OCI-LY1 (cell line): ENCODE results near the gene TSC22D4.

Experiments
- H2AFZ ChIP-seq: fragments of 200-600 bp; sonication (generic), shearing (Covaris generic); 2 replicates; pipeline ENCODE4 v1.6.0; 2014; ENCODE audit warnings: antibody characterized with exemption, mild to moderate bottlenecking, low read length
- H3F3A ChIP-seq: fragments of 200-600 bp; sonication (generic), shearing (Covaris generic); 2 replicates; pipeline ENCODE4 v1.6.0; 2014; ENCODE audit warnings: mild to moderate bottlenecking, antibody characterized with exemption, low read length, moderate library complexity; ENCODE audit not compliant: insufficient read depth
- H3K27ac ChIP-seq: fragments of 200-600 bp; sonication (generic); 2 replicates; pipeline ENCODE4 v1.5.1; 2014; ENCODE audit warnings: low read length, mixed run types, mild to moderate bottlenecking, low read depth; ENCODE audit not compliant: poor library complexity, severe bottlenecking
- H3K27me3 ChIP-seq: fragments of 200-600 bp; sonication (generic); 2 replicates; pipeline ENCODE4 v1.6.0; 2014; ENCODE audit warnings: antibody characterized with exemption, mild to moderate bottlenecking, low read length, moderate library complexity; ENCODE audit not compliant: insufficient read depth
- H3K36me3 ChIP-seq: fragments of 200-600 bp; sonication (generic); 2 replicates; pipeline ENCODE4 v1.6.1; 2014; ENCODE audit warnings: mild to moderate bottlenecking, antibody characterized with exemption, low read length, moderate library complexity, mixed read lengths; ENCODE audit not compliant: insufficient read depth
- H3K4me1 ChIP-seq: fragments of 200-600 bp; sonication (generic); 2 replicates; pipeline ENCODE4 v1.5.1; 2014; ENCODE audit warnings: mild to moderate bottlenecking, low read length, moderate library complexity; ENCODE audit not compliant: insufficient read depth, severe bottlenecking
- H3K4me2 ChIP-seq: fragments of 200-600 bp; sonication (generic), shearing (Covaris generic); 2 replicates; pipeline ENCODE4 v1.6.1; 2014; ENCODE audit warnings: low read length
- H3K4me3 ChIP-seq: fragments of 200-600 bp; sonication (generic); 2 replicates; pipeline ENCODE4 v1.5.1; 2014; ENCODE audit warnings: low read length, low read depth, mild to moderate bottlenecking, mixed read lengths; ENCODE audit not compliant: poor library complexity, severe bottlenecking
- H3K79me2 ChIP-seq: fragments of 200-600 bp; shearing (Covaris generic); 2 replicates; pipeline ENCODE4 v1.6.1; 2016; ENCODE audit warnings: mixed run types, low read length, mixed read lengths; ENCODE audit not compliant: insufficient read depth
- H3K9ac ChIP-seq: fragments of 200-600 bp; sonication (generic), shearing (Covaris generic); 2 replicates; pipeline ENCODE4 v1.6.1; 2014; ENCODE audit warnings: mild to moderate bottlenecking, low read length, mixed read lengths
- H3K9me2 ChIP-seq: fragments of 200-600 bp; sonication (generic), shearing (Covaris generic); 2 replicates; pipeline ENCODE4 v1.6.1; 2014; ENCODE audit warnings: low read depth, mild to moderate bottlenecking, low read length, mixed read lengths
- H3K9me3 ChIP-seq: fragments of 200-600 bp; shearing (Covaris generic); 2 replicates; pipeline ENCODE4 v1.6.1; 2014; ENCODE audit warnings: low read length, mixed read lengths
- H4K20me1 ChIP-seq: fragments of 200-600 bp; sonication (generic), shearing (Covaris generic); 2 replicates; pipeline ENCODE4 v1.6.0; 2016; ENCODE audit warnings: mild to moderate bottlenecking, low read length; ENCODE audit not compliant: insufficient read depth
- CTCF ChIP-seq: fragments of 200-600 bp; sonication (generic), shearing (Covaris generic); IDR thresholded peaks from 2 replicates; pipeline ENCODE4 v1.5.1; 2017; ENCODE audit warnings: mild to moderate bottlenecking, antibody characterized with exemption, low read length, moderate library complexity, mixed read lengths
- EZH2 ChIP-seq: fragments of 200-600 bp; sonication (generic), shearing (Covaris generic); IDR thresholded peaks from 2 replicates; pipeline ENCODE4 v1.8.0; 2017; ENCODE audit warnings: borderline replicate concordance, mixed run types, mild to moderate bottlenecking, antibody characterized with exemption, low read length, moderate library complexity, mixed read lengths

TSC22D4 gene

GRCh38 chr7:100430493-100431285 is 48.3 kb downstream of the TSC22D4 start:
- H3K4me1 ChIP-seq, result peaks cover 54% of the 10 kb centered on the region
- no peaks in the 10 kb centered on the region for H3K9me3 ChIP-seq
- H3K9me2 ChIP-seq, result no peaks in the 10 kb centered on the region
- no peaks in the 10 kb centered on the region for H3K27me3 ChIP-seq
- peaks cover 6% of the 10 kb centered on the region; the same call in 1 of the 2 replicates for H3K79me2 ChIP-seq
- peak overlapping the region; percentile 77 for H3K4me3 ChIP-seq
- H3K9ac ChIP-seq, result peak overlapping the region; percentile 95
- TF ChIP-seq EZH2 (no peak), CTCF (no peak)
- peak overlapping the region; percentile 77 for H3K4me2 ChIP-seq
- peaks cover 50% of the 10 kb centered on the region for H3K36me3 ChIP-seq
- peak overlapping the region; percentile 92 for H3K27ac ChIP-seq
- no peaks in the 10 kb centered on the region for H4K20me1 ChIP-seq
- H2AFZ ChIP-seq, result no peak overlapping the region
- H3F3A ChIP-seq, result 0 out of 2 replicates have a peak, but pooled peaks cover 9% of the 10 kb centered on the region

- Histone ChIP-seq H3K36me3 (peaks cover 42% of the 10 kb centered on the region), H3K27ac (peak within 1 kb of the TSS; percentile 92), H3K9ac (peak within 1 kb of the TSS; percentile 95), H3K4me2 (peak within 1 kb of the TSS; percentile 77), H3F3A (0 out of 2 replicates have a peak, but pooled peaks cover 9% of the 10 kb centered on the region), H2AFZ (no peak within 1 kb of the TSS), H4K20me1 (no peaks in the 10 kb centered on the region), H3K9me2 (no peaks in the 10 kb centered on the region), H3K4me3 (peak within 1 kb of the TSS; percentile 77), H3K4me1 (peaks cover 48% of the 10 kb centered on the region), H3K79me2 (no peaks in the 10 kb centered on the region), H3K27me3 (no peaks in the 10 kb centered on the region), H3K9me3 (no peaks in the 10 kb centered on the region)
- TF ChIP-seq EZH2 (no peak), CTCF (no peak)
Observed at GRCh38 chr7:100429637-100430492, 49.1 kb downstream of the TSC22D4 start, which contains the start of gene MEPCE. MEPCE (plus strand) TSS chr7:100429831; CDS start chr7:100430019, 188 bp downstream.

GRCh38 chr7:100428967-100429636 is 49.9 kb downstream of the TSC22D4 start:
- Histone ChIP-seq H3K79me2 (no peaks in the 10 kb centered on the region), H3K9me3 (no peaks in the 10 kb centered on the region), H3K27ac (peak overlapping the region; percentile 92), H3K36me3 (peaks cover 34% of the 10 kb centered on the region), H3K9ac (peak overlapping the region; percentile 95), H3K4me2 (peak overlapping the region; percentile 77), H3F3A (0 out of 2 replicates have a peak, but pooled peaks cover 8% of the 10 kb centered on the region), H4K20me1 (no peaks in the 10 kb centered on the region), H3K4me1 (peaks cover 41% of the 10 kb centered on the region), H3K4me3 (peak overlapping the region; percentile 77), H2AFZ (no peak overlapping the region), H3K9me2 (no peaks in the 10 kb centered on the region), H3K27me3 (no peaks in the 10 kb centered on the region)
- TF ChIP-seq CTCF, result no peak
- no peak for TF ChIP-seq EZH2
